Measurements from ENCODE around the gene ARPC2.

ARPC2 gene

GRCh38 chr2:218280260-218280870 is 63.4 kb downstream of the ARPC2 start:
- Histone ChIP-seq H3K4me1 (ENCODE audit: control insufficient read depth, insufficient read depth, low read length) (peaks cover 57% of the 10 kb centered on the region), H3K27ac (ENCODE audit: low read length) (peak overlapping the region; percentile 46), H3K36me3 (ENCODE audit: control insufficient read depth in 2 of 2, insufficient read depth in 2 of 2, low read length in 2 of 2) (peaks cover 51 to 52% of the 10 kb centered on the region in 2 donors), H3K4me3 (ENCODE audit: low read length in 2 of 2) (no peak overlapping the region), H3K9me3 (ENCODE audit: control insufficient read depth in 2 of 2, low read length in 2 of 2) (no peaks in the 10 kb centered on the region), H3K9ac (ENCODE audit: low read length in 2 of 2) (no peak overlapping the region), H3K27me3 (ENCODE audit: control insufficient read depth in 1 of 2, insufficient read depth in 2 of 2, low read length in 2 of 2) (no peaks in the 10 kb centered on the region)

- Histone ChIP-seq H3K4me3 (ENCODE audit: low read length in 2 of 2) (no peak overlapping the region), H3K36me3 (ENCODE audit: control insufficient read depth in 2 of 2, insufficient read depth in 2 of 2, low read length in 2 of 2) (peaks cover 41% of the 10 kb centered on the region in 2 donors), H3K4me1 (ENCODE audit: control insufficient read depth, insufficient read depth, low read length) (peaks cover 68% of the 10 kb centered on the region)
Observed at GRCh38 chr2:218281449-218281848, 64.5 kb downstream of the ARPC2 start.

GRCh38 chr2:218282173-218282991 is 65.4 kb downstream of the ARPC2 start:
- peak overlapping the region; percentile 64 to 73 for H3K9ac ChIP-seq (ENCODE audit: low read length in 2 of 2)
- H3K36me3 ChIP-seq (ENCODE audit: control insufficient read depth in 2 of 2, insufficient read depth in 2 of 2, low read length in 2 of 2): peaks cover 32% of the 10 kb centered on the region in 2 donors
- peak overlapping the region; percentile 33 to 49 for H3K4me3 ChIP-seq (ENCODE audit: low read length in 2 of 2)

More at GRCh38 chr2:218281449-218281848, 64.5 kb downstream of the ARPC2 start:
- peak overlapping the region; percentile 98 for H3K27ac ChIP-seq (ENCODE audit: low read length)
- no peaks in the 10 kb centered on the region for H3K27me3 ChIP-seq (ENCODE audit: control insufficient read depth in 1 of 2, insufficient read depth in 2 of 2, low read length in 2 of 2)
- no peaks in the 10 kb centered on the region for H3K9me3 ChIP-seq (ENCODE audit: control insufficient read depth in 2 of 2, low read length in 2 of 2)
- H3K9ac ChIP-seq (ENCODE audit: low read length in 2 of 2): peak overlapping the region; percentile 64 to 73

GRCh38 chr2:218284106-218284811 is 67.3 kb downstream of the ARPC2 start:
- Histone ChIP-seq H3K4me3 (ENCODE audit: low read length in 2 of 2) (peak overlapping the region; percentile 26 to 61), H3K4me1 (ENCODE audit: control insufficient read depth, insufficient read depth, low read length) (peaks cover 75% of the 10 kb centered on the region), H3K27me3 (ENCODE audit: control insufficient read depth in 1 of 2, insufficient read depth in 2 of 2, low read length in 2 of 2) (no peaks in the 10 kb centered on the region), H3K9ac (ENCODE audit: low read length in 2 of 2) (peak overlapping the region; percentile 55 to 80), H3K36me3 (ENCODE audit: control insufficient read depth in 2 of 2, insufficient read depth in 2 of 2, low read length in 2 of 2) (peaks cover 13% of the 10 kb centered on the region in 2 donors), H3K9me3 (ENCODE audit: control insufficient read depth in 2 of 2, low read length in 2 of 2) (no peaks in the 10 kb centered on the region), H3K27ac (ENCODE audit: low read length) (peak overlapping the region; percentile 98)

More at GRCh38 chr2:218282173-218282991, 65.4 kb downstream of the ARPC2 start:
- Histone ChIP-seq H3K4me1 (ENCODE audit: control insufficient read depth, insufficient read depth, low read length) (peaks cover 76% of the 10 kb centered on the region), H3K27ac (ENCODE audit: low read length) (peak overlapping the region; percentile 98), H3K27me3 (ENCODE audit: control insufficient read depth in 1 of 2, insufficient read depth in 2 of 2, low read length in 2 of 2) (no peaks in the 10 kb centered on the region), H3K9me3 (ENCODE audit: control insufficient read depth in 2 of 2, low read length in 2 of 2) (no peaks in the 10 kb centered on the region)

- H3K9ac ChIP-seq (ENCODE audit: low read length in 2 of 2): peak overlapping the region; percentile 64 to 80
- no peaks in the 10 kb centered on the region for H3K9me3 ChIP-seq (ENCODE audit: control insufficient read depth in 2 of 2, low read length in 2 of 2)
- no peaks in the 10 kb centered on the region for H3K27me3 ChIP-seq (ENCODE audit: control insufficient read depth in 1 of 2, insufficient read depth in 2 of 2, low read length in 2 of 2)
- no peaks in the 10 kb centered on the region for H3K36me3 ChIP-seq (ENCODE audit: control insufficient read depth in 2 of 2, insufficient read depth in 2 of 2, low read length in 2 of 2)
- peaks cover 83% of the 10 kb centered on the region for H3K4me1 ChIP-seq (ENCODE audit: control insufficient read depth, insufficient read depth, low read length)
- peak overlapping the region; percentile 50 to 77 for H3K4me3 ChIP-seq (ENCODE audit: low read length in 2 of 2)
- H3K27ac ChIP-seq (ENCODE audit: low read length): peak overlapping the region; percentile 98
Observed at GRCh38 chr2:218285604-218286003, 68.6 kb downstream of the ARPC2 start.

- Histone ChIP-seq H3K27me3 (ENCODE audit: control insufficient read depth in 1 of 2, insufficient read depth in 2 of 2, low read length in 2 of 2) (no peaks in the 10 kb centered on the region), H3K4me3 (ENCODE audit: low read length in 2 of 2) (peak overlapping the region; percentile 50 to 77), H3K9me3 (ENCODE audit: control insufficient read depth in 2 of 2, low read length in 2 of 2) (no peaks in the 10 kb centered on the region), H3K27ac (ENCODE audit: low read length) (peak overlapping the region; percentile 98), H3K9ac (ENCODE audit: low read length in 2 of 2) (peak overlapping the region; percentile 80 to 96), H3K36me3 (ENCODE audit: control insufficient read depth in 2 of 2, insufficient read depth in 2 of 2, low read length in 2 of 2) (no peaks in the 10 kb centered on the region), H3K4me1 (ENCODE audit: control insufficient read depth, insufficient read depth, low read length) (peaks cover 82% of the 10 kb centered on the region)
Observed at GRCh38 chr2:218286570-218287459, 69.8 kb downstream of the ARPC2 start.

GRCh38 chr2:218289639-218290315 is 72.8 kb downstream of the ARPC2 start:
- Histone ChIP-seq H3K36me3 (ENCODE audit: control insufficient read depth in 2 of 2, insufficient read depth in 2 of 2, low read length in 2 of 2) (no peaks in the 10 kb centered on the region), H3K4me3 (ENCODE audit: low read length in 2 of 2) (peak overlapping the region; percentile 74 to 90), H3K4me1 (ENCODE audit: control insufficient read depth, insufficient read depth, low read length) (peaks cover 52% of the 10 kb centered on the region), H3K27ac (ENCODE audit: low read length) (peak overlapping the region; percentile 92), H3K9ac (ENCODE audit: low read length in 2 of 2) (peak overlapping the region; percentile 47 to 89), H3K9me3 (ENCODE audit: control insufficient read depth in 2 of 2, low read length in 2 of 2) (no peaks in the 10 kb centered on the region), H3K27me3 (ENCODE audit: control insufficient read depth in 1 of 2, insufficient read depth in 2 of 2, low read length in 2 of 2) (no peaks in the 10 kb centered on the region)

- Histone ChIP-seq H3K4me3 (ENCODE audit: low read length in 2 of 2) (peak overlapping the region; percentile 74 to 90), H3K27me3 (ENCODE audit: control insufficient read depth in 1 of 2, insufficient read depth in 2 of 2, low read length in 2 of 2) (no peaks in the 10 kb centered on the region), H3K9ac (ENCODE audit: low read length in 2 of 2) (peak overlapping the region; percentile 89 to 92), H3K9me3 (ENCODE audit: control insufficient read depth in 2 of 2, low read length in 2 of 2) (no peaks in the 10 kb centered on the region), H3K36me3 (ENCODE audit: control insufficient read depth in 2 of 2, insufficient read depth in 2 of 2, low read length in 2 of 2) (no peaks in the 10 kb centered on the region), H3K27ac (ENCODE audit: low read length) (peak overlapping the region; percentile 92), H3K4me1 (ENCODE audit: control insufficient read depth, insufficient read depth, low read length) (peaks cover 44% of the 10 kb centered on the region)
Observed at GRCh38 chr2:218290316-218291261, 73.6 kb downstream of the ARPC2 start.
